ES-I3 (cell line): Measurements from ENCODE around the gene SCTR.

ENCODE experiments used
- H3K36me3 ChIP-seq: 2 replicates; pipeline ENCODE4 v1.6.1; 2013; ENCODE audit warnings: mild to moderate bottlenecking, low read length, control low read depth, moderate library complexity; ENCODE audit not compliant: insufficient read depth
- H3K4me1 ChIP-seq: 2 replicates; pipeline ENCODE4 v1.6.1; 2013; ENCODE audit warnings: mild to moderate bottlenecking, control low read depth, low read length; ENCODE audit not compliant: insufficient read depth
- H3K9ac ChIP-seq: 2 replicates; pipeline ENCODE4 v1.6.1; 2013; ENCODE audit warnings: low read depth, mild to moderate bottlenecking, low read length, moderate library complexity
- H3K9me3 ChIP-seq: 2 replicates; pipeline ENCODE4 v1.6.1; 2013; ENCODE audit warnings: mild to moderate bottlenecking, low read length, moderate library complexity; ENCODE audit not compliant: control insufficient read depth, insufficient read depth

Gene SCTR

DNA sequence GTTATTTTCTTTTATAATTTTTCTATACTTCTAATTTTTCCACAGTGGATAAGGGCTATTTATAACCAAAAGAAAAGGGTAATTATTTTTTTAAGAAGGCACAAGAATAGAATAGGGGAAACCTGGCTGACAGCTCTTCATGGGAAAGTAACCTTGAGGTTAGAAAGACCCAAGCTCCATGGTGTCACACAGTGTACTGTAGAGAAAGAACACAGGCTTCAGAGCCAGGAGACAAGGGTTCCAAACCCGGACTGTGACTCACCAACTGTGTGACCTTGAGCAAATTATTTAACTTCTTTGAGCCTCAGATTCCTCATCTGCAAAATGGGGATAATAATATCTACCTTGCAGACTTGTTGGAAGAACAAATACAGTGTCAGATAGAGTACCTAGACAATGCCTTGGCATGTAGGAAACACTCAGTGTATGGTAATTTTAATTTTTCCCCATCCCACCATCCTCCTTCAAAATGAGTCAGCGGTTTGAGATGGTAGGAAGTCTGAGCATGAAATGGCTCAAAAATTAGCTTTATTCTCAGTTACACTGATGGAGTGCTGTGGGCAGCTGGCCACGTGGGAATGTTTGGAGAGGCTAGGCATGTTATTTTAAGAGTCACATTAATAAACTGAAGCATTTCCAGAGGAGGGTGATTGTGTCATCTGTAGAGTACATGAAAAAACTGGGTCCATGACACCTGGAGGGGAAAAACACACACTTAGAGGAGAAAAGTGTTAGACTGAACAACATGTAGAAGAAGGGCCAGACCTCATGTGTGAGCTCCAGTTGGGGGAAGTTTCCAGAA lies 55.9 kb downstream of the SCTR start:
- Histone ChIP-seq H3K9ac (no peak overlapping the region), H3K36me3 (no peaks in the 10 kb centered on the region), H3K9me3 (no peaks in the 10 kb centered on the region), H3K4me1 (peaks cover 7% of the 10 kb centered on the region)

DNA sequence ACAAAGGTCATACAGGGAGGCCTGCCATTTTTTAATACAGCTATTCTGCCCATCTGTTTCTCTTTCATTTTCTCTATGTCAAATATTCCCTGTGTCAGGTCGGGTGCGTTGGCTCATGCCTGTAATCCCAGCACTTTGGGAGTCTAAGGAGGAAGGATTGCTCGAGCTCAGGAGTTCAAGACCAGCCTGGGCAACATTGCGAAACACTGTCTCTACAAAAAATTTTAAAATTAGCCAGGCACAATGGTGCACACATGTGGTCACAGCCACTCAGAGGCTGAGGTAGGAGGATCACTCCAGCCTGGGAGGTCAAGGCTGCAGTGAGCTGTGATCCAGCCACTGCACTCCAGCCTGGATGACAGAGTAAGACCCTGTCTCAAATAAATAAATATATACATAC lies 57.9 kb downstream of the SCTR start:
- peaks cover 7% of the 10 kb centered on the region for H3K4me1 ChIP-seq
- no peak overlapping the region for H3K9ac ChIP-seq
- no peaks in the 10 kb centered on the region for H3K9me3 ChIP-seq
- H3K36me3 ChIP-seq, result no peaks in the 10 kb centered on the region

DNA sequence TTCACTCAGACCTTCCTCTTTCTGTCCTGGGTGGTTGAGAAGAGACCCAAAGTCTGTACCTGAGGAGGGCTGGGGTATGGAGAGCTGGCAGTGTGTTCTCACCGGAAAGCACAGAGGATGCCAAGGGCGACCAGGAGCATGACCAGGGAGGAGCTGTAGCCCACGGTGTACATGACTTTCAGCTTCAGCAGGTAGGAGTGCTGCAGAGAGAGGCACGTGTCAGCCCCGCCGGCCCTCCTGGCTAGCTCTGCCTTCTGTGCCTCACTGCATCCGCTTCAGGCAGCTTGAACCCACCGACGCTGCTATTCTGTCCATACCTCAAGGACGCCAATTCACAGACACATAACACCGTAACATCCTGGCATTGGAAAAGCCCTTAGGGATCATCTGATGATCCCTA lies 58.6 kb downstream of the SCTR start:
- Histone ChIP-seq H3K9ac (no peak overlapping the region), H3K36me3 (no peaks in the 10 kb centered on the region), H3K9me3 (no peaks in the 10 kb centered on the region), H3K4me1 (peaks cover 7% of the 10 kb centered on the region)

DNA sequence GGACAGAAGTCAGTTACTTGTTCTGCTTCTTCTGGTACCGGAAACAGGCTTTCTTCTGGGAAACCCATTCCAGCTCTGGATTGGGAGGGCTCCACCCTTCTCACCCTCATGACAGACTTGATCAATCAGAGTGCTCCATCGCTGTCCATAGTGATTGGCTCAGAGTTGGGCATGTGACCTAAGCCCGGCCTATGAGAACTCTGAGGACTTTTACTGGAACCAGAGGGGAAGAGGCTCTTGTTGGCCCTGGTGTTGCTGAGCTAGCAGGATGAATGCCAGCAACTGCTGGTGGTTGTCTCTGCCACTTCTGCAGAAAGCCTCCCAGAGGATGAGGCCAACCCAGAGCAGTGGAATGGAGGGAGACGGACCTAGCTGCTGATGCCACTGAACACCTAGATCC lies 59.3 kb downstream of the SCTR start:
- Histone ChIP-seq H3K9me3 (no peaks in the 10 kb centered on the region), H3K9ac (peak overlapping the region; percentile 11; the same call in 1 of the 2 replicates), H3K4me1 (peaks cover 5% of the 10 kb centered on the region), H3K36me3 (no peaks in the 10 kb centered on the region)

DNA sequence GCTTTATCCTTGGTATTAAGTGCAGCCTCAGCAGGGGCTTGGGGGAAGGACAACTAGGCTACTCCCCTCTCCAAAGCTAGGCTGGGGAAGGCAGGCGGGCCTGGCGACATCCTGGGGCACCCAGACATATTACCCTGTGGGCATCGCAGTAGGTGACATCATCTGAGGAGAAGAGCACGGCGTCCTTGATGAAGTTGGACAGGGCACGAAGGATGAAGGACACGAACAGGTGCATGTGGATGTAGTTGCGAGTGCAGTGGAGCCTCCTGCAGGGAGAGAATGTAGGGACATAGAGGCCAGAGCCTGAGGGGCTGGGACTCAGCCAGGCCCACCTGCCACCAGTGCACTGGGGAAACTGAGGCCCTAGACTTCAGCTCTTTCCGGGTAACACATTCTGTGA lies 60.3 kb downstream of the SCTR start:
- Histone ChIP-seq H3K9ac (no peak overlapping the region), H3K36me3 (no peaks in the 10 kb centered on the region), H3K9me3 (no peaks in the 10 kb centered on the region), H3K4me1 (no peaks in the 10 kb centered on the region)

DNA sequence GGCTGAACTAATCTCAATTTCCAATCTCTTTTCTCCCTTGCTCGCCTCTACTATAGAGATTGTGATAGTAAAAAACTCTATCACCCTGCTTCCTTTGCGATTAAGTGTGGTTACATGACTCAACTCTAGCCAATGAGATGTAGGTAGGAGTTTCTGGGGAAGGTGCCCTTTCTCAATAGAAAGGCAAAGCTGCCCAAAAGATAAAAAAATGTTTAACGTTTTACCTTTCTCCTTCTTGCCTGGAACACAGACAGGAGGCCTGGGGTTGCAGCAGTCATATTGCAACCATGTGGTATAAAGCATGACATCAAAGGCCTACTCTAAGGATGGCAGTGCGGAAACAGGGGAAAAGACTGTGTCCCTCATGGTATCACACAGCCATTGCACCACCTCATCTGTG lies 61.1 kb downstream of the SCTR start:
- no peaks in the 10 kb centered on the region for H3K36me3 ChIP-seq
- H3K4me1 ChIP-seq, result no peaks in the 10 kb centered on the region
- H3K9ac ChIP-seq, result no peak overlapping the region
- H3K9me3 ChIP-seq, result no peaks in the 10 kb centered on the region

DNA sequence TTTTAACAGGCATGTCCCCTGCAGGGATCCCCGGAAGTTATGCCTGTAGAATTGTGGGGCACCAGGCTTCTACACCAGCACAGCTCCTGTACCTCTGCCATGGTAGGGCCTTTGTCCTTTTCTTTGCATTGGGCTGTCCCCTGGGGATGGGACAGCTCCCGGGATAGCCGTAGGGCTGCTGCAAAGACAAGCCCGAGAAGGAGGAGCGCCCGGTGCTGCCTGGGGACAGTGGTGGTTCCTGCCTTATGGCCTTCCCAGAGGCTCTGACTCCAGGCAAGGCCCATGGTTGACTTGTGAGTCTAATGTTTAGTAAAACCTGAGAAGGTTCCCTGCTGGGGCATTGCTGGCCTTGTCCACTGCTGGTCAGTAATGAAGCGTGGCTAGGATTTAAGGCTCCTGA lies 61.7 kb downstream of the SCTR start:
- Histone ChIP-seq H3K36me3 (no peaks in the 10 kb centered on the region), H3K4me1 (no peaks in the 10 kb centered on the region), H3K9me3 (no peaks in the 10 kb centered on the region), H3K9ac (no peak overlapping the region)

DNA sequence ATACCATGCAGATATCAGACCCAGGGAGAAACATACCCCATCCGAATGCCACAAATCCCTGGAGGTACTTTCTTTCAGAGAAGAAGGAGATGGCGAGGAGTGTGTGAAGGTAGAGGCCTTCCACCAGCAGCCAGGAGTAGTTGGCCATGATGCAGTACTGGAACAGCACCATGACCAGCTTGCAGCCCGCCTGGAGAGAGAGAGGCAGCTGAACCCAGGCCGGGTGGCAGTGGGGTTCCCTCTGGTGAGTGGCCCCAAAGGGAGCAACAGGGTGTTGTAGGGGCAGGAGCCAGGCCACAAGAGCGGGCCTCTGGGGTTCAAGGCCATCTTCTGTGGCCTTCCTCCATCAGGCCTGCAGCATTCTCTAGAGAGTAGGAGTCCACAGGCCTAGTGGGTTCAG lies 62.5 kb downstream of the SCTR start:
- Histone ChIP-seq H3K4me1 (no peaks in the 10 kb centered on the region), H3K36me3 (no peaks in the 10 kb centered on the region), H3K9ac (no peak overlapping the region), H3K9me3 (no peaks in the 10 kb centered on the region)

DNA sequence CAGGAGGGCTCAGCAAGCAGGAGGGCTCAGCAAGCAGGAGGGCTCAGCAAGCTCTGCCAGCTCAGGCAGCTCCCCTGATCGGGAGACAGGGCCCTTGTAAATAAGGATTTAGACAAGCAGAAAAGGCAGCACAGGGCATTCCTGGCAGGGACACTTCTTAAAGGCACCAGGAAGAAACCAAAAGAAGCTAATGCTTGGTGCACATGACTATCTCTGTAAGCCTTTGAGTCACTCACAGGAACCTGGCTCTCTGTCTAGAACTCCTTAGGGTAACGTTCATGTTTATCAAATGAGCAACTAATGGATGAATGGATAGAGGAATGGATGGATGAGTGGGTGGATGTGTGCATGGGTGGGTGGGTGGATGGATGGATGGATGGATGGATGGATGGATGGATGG lies 64.2 kb downstream of the SCTR start:
- Histone ChIP-seq H3K4me1 (no peaks in the 10 kb centered on the region), H3K9me3 (no peaks in the 10 kb centered on the region), H3K36me3 (no peaks in the 10 kb centered on the region), H3K9ac (no peak overlapping the region)

DNA sequence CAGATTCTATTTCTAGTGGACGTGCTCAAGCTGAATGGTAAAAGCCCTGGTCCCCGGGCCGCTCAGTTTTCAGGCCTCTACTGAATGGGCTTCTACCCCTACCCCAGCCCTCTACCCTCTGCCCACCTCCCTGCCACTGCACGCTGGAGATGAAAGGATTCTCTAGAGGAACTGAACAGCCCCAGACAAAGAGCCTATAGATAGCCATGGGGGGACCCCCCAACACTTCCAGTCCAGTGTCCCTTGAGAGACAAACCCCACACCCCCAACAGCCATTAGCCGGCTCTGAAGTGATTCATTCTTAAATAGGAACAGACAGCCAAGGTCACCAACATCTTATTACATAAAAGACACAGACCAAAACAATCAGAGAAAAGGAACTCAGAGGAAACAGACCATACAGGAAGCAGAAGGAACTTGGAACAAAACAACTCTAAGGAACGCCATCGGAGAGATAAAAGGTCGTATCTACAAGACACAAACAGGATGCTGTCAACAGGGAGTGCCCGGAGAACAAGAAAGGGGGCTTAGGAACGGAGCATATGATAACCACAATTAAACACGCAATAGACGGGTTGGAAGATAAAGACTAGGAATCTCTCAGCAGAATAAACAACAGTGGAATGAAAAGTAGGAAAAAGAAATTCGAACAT lies 69.1 kb downstream of the SCTR start:
- Histone ChIP-seq H3K9me3 (no peaks in the 10 kb centered on the region), H3K4me1 (no peaks in the 10 kb centered on the region), H3K9ac (no peak overlapping the region), H3K36me3 (no peaks in the 10 kb centered on the region)

DNA sequence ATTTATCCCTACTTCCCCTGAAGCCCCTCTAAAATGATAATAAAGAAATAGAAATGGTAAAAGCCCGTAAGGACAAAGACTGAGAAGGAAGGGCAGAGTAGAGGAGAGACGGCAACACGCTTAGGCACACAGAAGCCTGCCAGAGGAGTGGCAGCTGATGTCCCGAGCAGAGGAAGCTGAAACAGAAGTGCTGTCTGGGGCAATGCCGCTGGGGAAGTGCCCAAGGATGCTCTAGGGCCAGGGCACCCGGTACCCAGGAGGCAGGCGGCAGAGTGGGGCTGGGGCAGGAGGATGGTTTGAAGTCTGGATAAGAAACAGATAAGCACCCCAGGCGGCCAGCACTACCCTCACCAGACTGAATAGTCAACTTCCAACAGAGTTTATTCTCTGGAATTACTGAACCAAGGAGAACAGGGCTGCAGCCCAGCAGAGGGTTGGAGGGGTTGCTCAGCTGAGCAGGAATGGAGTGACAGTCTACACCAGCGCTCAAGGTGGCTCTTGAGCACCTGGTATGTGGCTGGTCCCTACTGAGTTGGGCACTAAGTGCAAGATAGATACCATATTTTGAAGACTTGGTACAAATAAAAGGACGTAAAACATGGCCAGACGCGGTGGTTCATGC lies 70.2 kb downstream of the SCTR start:
- no peaks in the 10 kb centered on the region for H3K9me3 ChIP-seq
- H3K4me1 ChIP-seq, result 0 out of 2 replicates have a peak, but pooled peaks cover 3% of the 10 kb centered on the region
- H3K9ac ChIP-seq, result no peak overlapping the region
- H3K36me3 ChIP-seq, result no peaks in the 10 kb centered on the region

DNA sequence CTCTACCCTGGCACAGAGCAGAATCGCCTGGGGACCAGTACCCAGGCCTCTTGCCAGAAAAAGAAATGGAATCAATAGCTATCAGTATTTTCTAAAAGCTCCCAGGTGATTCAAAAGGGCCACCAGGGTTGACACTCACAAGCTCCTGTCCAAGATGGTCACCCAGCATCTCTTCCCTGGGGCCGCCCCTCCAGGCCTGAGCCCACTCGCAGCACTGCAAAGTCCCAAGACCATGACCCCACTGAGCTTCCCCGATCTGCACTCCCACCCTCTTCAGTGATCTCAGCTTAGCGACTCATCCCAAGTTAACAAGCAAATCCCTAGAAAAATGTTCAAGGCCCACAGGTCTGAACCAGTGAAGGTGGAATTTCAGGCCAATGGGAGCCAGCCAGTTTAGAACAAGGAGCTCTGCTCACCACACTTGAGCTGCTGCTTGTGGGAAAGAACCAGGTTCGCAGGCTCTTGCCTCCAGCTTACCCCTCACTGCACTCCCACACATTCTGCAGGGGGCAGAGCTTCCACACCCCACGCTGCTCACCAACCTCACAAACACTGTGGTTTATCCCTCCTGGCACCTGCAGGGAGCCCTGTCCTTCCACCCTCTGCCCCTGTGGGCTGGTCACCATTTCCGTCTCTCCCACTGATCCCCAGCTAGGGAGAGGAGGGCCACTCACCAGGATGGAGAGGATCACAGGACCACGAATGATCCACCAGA lies 72.8 kb downstream of the SCTR start:
- Histone ChIP-seq H3K9me3 (no peaks in the 10 kb centered on the region), H3K4me1 (0 out of 2 replicates have a peak, but pooled peaks cover 3% of the 10 kb centered on the region), H3K36me3 (no peaks in the 10 kb centered on the region), H3K9ac (no peak overlapping the region)

DNA sequence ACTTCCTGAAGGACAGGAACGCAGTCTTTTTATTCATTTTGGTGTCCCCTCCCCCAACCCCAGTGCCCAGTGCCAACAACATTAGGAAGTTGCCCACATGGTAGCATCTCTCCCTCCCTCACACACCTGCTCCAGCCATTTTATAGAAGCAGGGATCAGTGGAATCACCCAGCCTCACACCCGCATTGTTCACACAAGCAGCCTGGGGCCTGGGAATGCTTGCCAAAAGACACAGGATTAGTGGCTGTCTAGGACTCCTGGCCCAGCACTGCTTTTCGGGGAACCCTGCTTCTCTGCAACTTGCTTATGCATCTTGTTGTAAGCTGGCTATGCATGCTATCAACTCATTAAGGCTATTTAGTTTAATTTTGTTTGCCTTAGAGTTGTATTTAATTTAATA lies 74.8 kb downstream of the SCTR start:
- Histone ChIP-seq H3K9me3 (no peaks in the 10 kb centered on the region), H3K9ac (no peak overlapping the region), H3K4me1 (peaks cover 3% of the 10 kb centered on the region; the same call in 1 of the 2 replicates), H3K36me3 (no peaks in the 10 kb centered on the region)

DNA sequence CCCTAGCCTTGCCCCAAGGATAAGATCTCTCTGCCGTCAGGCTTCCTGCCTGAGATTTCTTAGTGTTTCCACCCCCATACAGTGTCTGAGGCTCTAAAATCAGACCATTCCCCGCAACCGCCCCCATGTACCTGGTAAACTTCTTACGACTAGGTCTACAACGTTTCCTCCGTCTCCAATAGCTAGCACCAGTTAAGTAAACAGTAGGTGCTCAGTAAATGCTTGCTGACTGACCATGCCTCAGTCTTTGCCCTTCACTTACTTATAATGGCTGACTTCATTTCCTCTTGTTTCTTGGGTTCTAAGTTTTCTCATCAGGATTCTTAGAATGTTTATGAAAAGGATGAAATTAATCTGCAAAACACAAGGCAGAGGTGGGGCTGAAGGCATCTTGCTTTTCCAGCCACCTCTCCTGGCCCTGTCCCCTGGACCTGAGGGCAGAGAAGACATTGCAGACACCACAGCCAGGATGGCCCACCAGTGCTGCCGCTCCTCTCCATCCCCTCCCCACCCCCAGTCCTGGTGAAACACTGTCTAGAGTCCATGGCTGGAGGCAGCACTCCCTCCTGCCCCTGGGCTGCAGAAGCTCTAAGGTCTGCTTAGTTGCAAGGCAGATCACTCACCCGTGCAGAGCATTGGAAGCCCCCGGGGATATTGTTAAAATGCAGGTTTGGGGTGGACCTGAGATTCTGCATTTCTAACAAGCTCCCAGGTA lies 75.7 kb downstream of the SCTR start:
- Histone ChIP-seq H3K4me1 (peaks cover 3% of the 10 kb centered on the region; the same call in 1 of the 2 replicates), H3K36me3 (no peaks in the 10 kb centered on the region), H3K9me3 (no peaks in the 10 kb centered on the region), H3K9ac (no peak overlapping the region)
